Uterus (tissue), 2 donors: ENCODE results near the gene VAV1.

Experiments used
- POLR2A ChIP-seq, 2 donors: fragments of 450-650 bp; IDR thresholded peaks; one replicate each; pipeline ENCODE4 v1.6.1; 2016; ENCODE audit warnings: antibody characterized with exemption in 2 of 2, mild to moderate bottlenecking in 1 of 2, moderate library complexity in 1 of 2
- TF ChIP-seq, protein P1 (sequence below), 4 experiments: fragments of 200-600 bp in 2 of 4; fragments of 450-650 bp in 2 of 4; sonication (generic) in 2 of 4; IDR thresholded peaks; one replicate each; pipeline ENCODE4 v1.5.1; 2016 to 2019; ENCODE audit warnings: antibody characterized with exemption in 4 of 4, mild to moderate bottlenecking in 2 of 4, moderate library complexity in 1 of 4

DNA sequence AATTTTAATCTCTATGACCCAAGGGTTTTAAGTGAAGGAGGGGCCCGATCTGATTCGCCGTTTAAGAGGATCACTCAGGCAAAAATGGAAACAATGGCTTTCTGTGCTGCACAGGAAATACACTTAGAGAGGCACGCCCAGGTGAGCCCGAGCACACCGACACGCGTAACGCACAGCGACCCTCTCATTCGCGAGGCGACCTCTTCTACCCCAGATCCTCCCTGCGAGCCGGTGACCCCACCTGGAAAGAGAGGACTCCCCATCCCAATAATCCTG, 5.5 kb upstream of the VAV1 start:
- no peak for TF ChIP-seq POLR2A (IDR thresholded peaks at IDR 0.05)
- TF ChIP-seq, protein P1, sequence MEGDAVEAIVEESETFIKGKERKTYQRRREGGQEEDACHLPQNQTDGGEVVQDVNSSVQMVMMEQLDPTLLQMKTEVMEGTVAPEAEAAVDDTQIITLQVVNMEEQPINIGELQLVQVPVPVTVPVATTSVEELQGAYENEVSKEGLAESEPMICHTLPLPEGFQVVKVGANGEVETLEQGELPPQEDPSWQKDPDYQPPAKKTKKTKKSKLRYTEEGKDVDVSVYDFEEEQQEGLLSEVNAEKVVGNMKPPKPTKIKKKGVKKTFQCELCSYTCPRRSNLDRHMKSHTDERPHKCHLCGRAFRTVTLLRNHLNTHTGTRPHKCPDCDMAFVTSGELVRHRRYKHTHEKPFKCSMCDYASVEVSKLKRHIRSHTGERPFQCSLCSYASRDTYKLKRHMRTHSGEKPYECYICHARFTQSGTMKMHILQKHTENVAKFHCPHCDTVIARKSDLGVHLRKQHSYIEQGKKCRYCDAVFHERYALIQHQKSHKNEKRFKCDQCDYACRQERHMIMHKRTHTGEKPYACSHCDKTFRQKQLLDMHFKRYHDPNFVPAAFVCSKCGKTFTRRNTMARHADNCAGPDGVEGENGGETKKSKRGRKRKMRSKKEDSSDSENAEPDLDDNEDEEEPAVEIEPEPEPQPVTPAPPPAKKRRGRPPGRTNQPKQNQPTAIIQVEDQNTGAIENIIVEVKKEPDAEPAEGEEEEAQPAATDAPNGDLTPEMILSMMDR (IDR thresholded peaks at IDR 0.05): no peak
